ENCODE measurements around the gene TTC1. TPM values are rescaled to one million over a fixed set of nuclear protein-coding genes. Genes with fewer than 3 reads are reported as not detected.
A peak's percentile ranks its signal among the peaks of the same experiment; 100 is the strongest.
"Not testable (repeated sequence)": the region's sequence is repeated elsewhere in the genome, so short reads cannot be mapped to it uniquely, and the experiment has no call there.

Gene TTC1
- total RNA-seq, 2 experiments from 2014 or later: 60.6 to 63.1 TPM

DNA sequence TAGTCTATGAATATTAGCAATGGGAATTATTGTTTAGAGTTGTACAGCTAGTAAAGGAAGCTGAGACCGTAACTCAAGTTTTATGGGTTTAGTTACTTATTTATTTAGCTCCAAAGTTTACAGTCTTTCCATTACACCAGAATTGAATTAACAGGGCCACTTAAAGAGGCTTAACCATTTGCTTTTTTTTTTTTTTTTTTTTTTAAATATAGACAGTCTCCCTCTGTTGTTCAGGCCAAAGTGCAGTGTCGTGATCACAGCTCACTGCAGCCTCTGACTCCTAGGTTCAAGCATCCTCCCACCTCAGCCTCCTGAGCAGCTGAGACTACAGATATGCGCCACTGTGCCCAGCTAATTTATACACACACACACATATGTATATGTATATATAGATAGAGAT is 1.4 kb upstream of the TTC1 start:
- Mint-ChIP-seq H3K4me1 (peaks cover 26% of the 10 kb centered on the region), H3K27me3 (peaks cover 3% of the 10 kb centered on the region), H3K27ac (no peak overlapping the region), H3K9me3 (ENCODE audit: low read depth) (no peaks in the 10 kb centered on the region), H3K4me3 (no peak overlapping the region), H3K36me3 (ENCODE audit: low read depth) (peaks cover 18% of the 10 kb centered on the region)
- ATAC-seq (no peak), DNase-seq (no peak)
- ChIA-PET CTCF (interaction anchor here (1.4 to 1.8 kb wide), 2 partner anchors 14 to 20 kb away, joined by 4 to 6 read pairs; no protein-coding TSS in a partner anchor), POLR2A (no interaction called here)
- intact Hi-C loops (cut with DNase I, micrococcal nuclease): loop anchor here in 1 of 2 experiments (5.0 to 10.0 kb wide), 2 partner anchors 410 to 803 kb away; partner anchors contain the start of genes RNF145 and SLU7

DNA sequence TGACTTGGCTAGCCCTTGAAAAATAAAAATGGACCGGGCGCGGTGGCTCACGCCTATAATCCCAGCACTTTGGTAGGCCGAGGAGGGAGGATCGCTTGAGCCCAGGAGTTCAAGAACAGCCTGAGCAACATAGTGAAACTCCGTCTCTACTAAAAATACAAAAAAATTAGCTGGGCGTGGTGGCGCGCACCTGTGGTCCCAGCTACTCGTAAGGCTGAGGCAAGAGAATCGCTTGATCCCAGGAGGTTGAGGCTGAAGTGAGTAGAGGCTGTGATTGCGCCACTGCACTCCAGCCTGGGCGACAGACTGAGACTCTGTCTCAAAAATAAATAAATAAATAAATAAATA is 436 bp upstream of the TTC1 start:
- intact Hi-C loops (cut with DNase I, micrococcal nuclease): loop anchor here (2.0 to 10.0 kb wide), 5 partner anchors 409 to 804 kb away; partner anchors contain the start of genes RNF145 (in 2 of the 2), SLU7 (in 1 of the 2) and UBLCP1 (in 1 of the 2)
- H3K36me3 Mint-ChIP-seq (ENCODE audit: low read depth): peaks cover 20% of the 10 kb centered on the region
- CTCF ChIA-PET: interaction anchor here (0.9 to 2.0 kb wide), 3 partner anchors 12 to 493 kb away, joined by 6 to 20 read pairs (median 6); no protein-coding TSS in a partner anchor
- ATAC-seq; H3K27me3 Mint-ChIP-seq; H3K9me3 Mint-ChIP-seq (ENCODE audit: low read depth); DNase-seq; POLR2A ChIA-PET: not testable (repeated sequence)
- H3K4me3 Mint-ChIP-seq: peak overlapping the region; percentile 92
- peak overlapping the region; percentile 42 for H3K27ac Mint-ChIP-seq
- H3K4me1 Mint-ChIP-seq: peaks cover 26% of the 10 kb centered on the region

DNA sequence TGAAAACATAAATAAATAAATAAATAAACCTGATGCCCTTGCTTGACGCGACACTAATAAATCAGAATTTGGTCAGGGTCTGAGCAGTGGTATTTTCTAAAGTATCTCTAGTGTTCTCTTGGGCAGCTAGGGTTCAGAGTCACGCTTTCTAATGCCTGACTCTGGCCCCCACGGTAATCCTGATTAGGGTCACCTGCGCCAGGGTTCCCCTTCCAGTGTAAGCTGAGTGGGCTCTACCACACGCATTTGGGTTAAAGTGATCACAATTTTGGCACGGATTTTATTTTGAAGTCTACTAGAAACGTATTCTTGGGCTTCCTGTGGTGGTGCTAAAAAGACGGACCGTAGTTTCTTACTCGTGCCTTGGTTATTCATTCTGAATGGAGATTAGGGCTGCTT is 651 bp downstream of the TTC1 start:
- ChIA-PET POLR2A (interaction anchor here (0.7 kb wide), 1 partner anchor 510 kb away, joined by 4 read pairs; no protein-coding TSS in a partner anchor), CTCF (interaction anchor here (0.8 to 2.0 kb wide), 8 partner anchors 11 to 599 kb away, joined by 3 to 20 read pairs (median 4); no protein-coding TSS in a partner anchor)
- DNase-seq: no peak
- Mint-ChIP-seq H3K4me3 (peak overlapping the region; percentile 92), H3K27me3 (no peaks in the 10 kb centered on the region), H3K9me3 (ENCODE audit: low read depth) (no peaks in the 10 kb centered on the region), H3K4me1 (peaks cover 26% of the 10 kb centered on the region), H3K36me3 (ENCODE audit: low read depth) (peaks cover 23% of the 10 kb centered on the region), H3K27ac (peak overlapping the region; percentile 96)
- no peak for ATAC-seq
- intact Hi-C loops (cut with DNase I, micrococcal nuclease): loop anchor here (1.0 to 10.0 kb wide), 6 partner anchors 110 to 805 kb away; partner anchors contain the start of genes PWWP2A (in 2 of the 2), RNF145 (in 2 of the 2), SLU7 (in 1 of the 2) and UBLCP1 (in 1 of the 2)

DNA sequence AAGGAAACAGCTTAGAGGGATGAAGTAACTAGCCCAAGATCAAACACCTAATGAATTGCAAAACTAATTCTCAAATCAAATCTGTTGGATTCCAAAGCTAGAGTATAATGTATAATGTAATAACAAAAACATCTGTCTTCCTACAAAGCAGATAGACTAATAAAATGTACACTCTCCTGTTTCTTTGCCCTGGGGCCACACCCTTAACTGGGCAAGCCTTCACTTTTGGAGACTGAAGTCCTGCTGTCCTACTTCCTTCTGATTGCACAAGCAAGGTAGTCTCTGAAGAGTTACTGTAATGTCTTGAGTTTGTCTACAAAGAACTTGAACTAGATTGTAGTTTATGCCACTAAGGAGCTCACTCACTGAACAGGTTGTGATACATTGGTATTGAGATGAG is 2.5 kb downstream of the TTC1 start:
- ATAC-seq: no peak
- Mint-ChIP-seq H3K36me3 (ENCODE audit: low read depth) (peaks cover 23% of the 10 kb centered on the region), H3K27me3 (no peaks in the 10 kb centered on the region), H3K27ac (peak overlapping the region; percentile 17), H3K4me3 (peak overlapping the region; percentile 92), H3K4me1 (peaks cover 26% of the 10 kb centered on the region), H3K9me3 (ENCODE audit: low read depth) (no peaks in the 10 kb centered on the region)
- no peak for DNase-seq
- ChIA-PET POLR2A (interaction anchor here (0.7 kb wide), 1 partner anchor 804 kb away, joined by 3 read pairs; no protein-coding TSS in a partner anchor), CTCF (interaction anchor here (0.8 to 1.9 kb wide), 2 partner anchors 9 to 10 kb away, joined by 5 to 9 read pairs; no protein-coding TSS in a partner anchor)
- intact Hi-C loops (cut with DNase I, micrococcal nuclease): no loop called here

DNA sequence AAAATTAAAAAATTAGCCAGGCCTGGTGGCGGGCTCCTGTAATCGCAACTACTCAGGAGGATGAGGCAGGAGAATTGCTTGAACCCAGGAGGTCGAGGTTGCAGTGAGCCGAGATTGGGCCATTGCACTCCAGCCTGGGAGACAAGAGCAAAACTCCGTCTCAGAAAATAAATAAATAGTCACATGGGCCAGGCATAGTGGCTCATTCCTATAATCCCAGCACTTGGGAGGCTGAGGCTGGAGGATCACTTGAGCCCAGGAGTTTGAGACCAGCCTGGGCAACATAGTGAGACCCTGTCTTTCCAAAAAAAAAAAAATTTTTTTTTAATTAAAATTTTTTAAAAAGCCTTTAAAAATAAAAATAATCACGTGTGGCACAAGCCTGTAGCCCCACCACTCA is 5.3 kb downstream of the TTC1 start:
- Mint-ChIP-seq H3K4me1 (peaks cover 22% of the 10 kb centered on the region), H3K36me3 (ENCODE audit: low read depth) (peaks cover 29% of the 10 kb centered on the region)
- H3K9me3 Mint-ChIP-seq (ENCODE audit: low read depth); H3K27ac Mint-ChIP-seq; ATAC-seq; DNase-seq; POLR2A ChIA-PET; CTCF ChIA-PET; intact Hi-C loops (cut with DNase I, micrococcal nuclease); H3K27me3 Mint-ChIP-seq; H3K4me3 Mint-ChIP-seq: not testable (repeated sequence)

DNA sequence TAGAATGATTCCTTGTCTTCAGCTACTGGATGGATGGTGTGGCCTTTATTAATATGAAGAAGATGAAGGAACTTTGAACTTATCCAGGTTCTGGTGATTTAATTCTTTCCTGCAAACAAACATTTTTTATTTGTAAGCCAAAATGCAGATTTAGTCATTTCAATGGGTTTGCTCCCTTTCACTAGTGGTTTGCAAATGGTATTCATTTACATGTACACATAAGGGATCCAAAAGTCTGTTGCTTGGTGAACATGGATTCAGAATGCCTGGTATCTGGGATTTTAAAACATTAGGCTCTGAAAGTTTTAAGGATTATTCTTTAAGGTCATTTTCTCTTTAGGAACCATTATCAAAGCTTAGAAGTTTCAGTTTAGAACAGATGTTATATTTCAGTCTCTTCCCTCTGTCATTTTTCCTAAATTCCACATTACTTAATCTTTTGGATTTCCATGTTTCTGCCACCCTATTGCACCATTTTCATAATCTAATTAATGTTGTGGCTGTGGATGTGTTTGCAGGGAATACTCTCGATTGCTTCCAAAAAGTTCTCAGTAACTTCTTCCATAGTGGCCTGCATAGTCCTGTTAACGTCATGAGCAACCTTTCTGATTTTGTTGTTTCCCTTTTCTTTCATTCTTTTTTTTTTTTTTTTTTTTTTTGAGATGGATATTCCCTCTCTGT is 10.1 kb downstream of the TTC1 start:
- Mint-ChIP-seq H3K27me3 (no peaks in the 10 kb centered on the region), H3K4me1 (peaks cover 17% of the 10 kb centered on the region), H3K9me3 (ENCODE audit: low read depth) (no peaks in the 10 kb centered on the region), H3K36me3 (ENCODE audit: low read depth) (peaks cover 18% of the 10 kb centered on the region), H3K27ac (no peak overlapping the region), H3K4me3 (no peak overlapping the region)
- ChIA-PET POLR2A (no interaction called here), CTCF (interaction anchor here (0.6 to 1.2 kb wide), 3 partner anchors 8 to 352 kb away, joined by 4 to 5 read pairs (median 4); no protein-coding TSS in a partner anchor)
- ATAC-seq (no peak), DNase-seq (no peak)
- intact Hi-C loops (cut with DNase I, micrococcal nuclease): no loop called here

DNA sequence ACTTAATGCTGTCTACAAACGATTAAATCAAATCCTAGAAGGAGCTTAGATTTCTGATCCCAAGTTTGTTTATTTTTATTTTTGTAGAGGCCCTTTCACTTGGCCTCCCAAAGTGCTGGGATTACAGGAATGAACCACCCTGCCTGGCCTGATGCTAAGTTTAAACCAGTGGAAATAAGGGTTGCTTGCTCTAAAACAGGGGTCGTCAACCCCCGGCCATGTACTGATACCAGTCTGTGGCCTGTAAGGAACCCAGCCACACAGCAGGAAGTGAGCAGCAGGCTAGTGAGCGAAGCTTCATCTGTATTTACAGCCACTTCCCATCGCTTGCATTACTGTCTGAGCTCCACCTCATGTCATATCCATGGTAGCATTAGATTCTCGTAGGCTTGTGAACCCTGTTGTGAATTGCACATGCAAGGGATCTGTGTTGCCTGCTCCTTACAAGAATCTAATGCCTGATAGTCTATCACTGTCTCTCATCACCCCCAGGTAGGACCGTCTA is 11.4 kb downstream of the TTC1 start:
- POLR2A ChIA-PET: no interaction called here
- no peak overlapping the region for H3K4me3 Mint-ChIP-seq

DNA sequence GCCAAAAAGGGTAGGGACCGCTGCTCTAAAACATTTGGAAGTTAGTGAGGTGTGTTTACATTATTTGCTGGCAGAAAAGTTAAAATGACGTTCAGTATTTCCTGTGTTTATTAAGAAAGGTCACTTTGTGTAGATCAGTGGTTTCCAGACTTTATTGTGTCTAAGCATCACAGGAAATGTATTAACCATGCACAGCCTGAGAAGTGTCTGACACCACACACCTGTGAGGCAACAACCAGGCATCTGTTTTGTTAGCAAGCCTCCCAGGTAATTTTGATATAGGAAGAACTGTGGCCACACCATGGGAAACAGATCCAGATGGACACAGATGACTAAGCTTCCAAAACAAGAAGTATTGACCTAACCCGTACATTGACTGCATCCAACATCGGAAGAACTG is 12.0 kb downstream of the TTC1 start:
- ATAC-seq (no peak), DNase-seq (no peak)
- H3K4me3 Mint-ChIP-seq: no peak overlapping the region
- POLR2A ChIA-PET: no interaction called here
- H3K36me3 Mint-ChIP-seq (ENCODE audit: low read depth): peaks cover 22% of the 10 kb centered on the region
- CTCF ChIA-PET: interaction anchor here (0.7 to 2.1 kb wide), 15 partner anchors 8 to 1584 kb away, joined by 3 to 56 read pairs (median 8); partner anchors contain the start of gene TTC1
- H3K9me3 Mint-ChIP-seq (ENCODE audit: low read depth): no peaks in the 10 kb centered on the region
- no peaks in the 10 kb centered on the region for H3K27me3 Mint-ChIP-seq
- H3K27ac Mint-ChIP-seq: no peak overlapping the region
- intact Hi-C loops (cut with DNase I, micrococcal nuclease): loop anchor here (1.0 to 5.0 kb wide), 3 partner anchors 97 to 371 kb away; no protein-coding TSS in a partner anchor
- peaks cover 22% of the 10 kb centered on the region for H3K4me1 Mint-ChIP-seq

More for the DNA sequence above, 11.4 kb downstream of the TTC1 start:
- Mint-ChIP-seq H3K27me3 (no peaks in the 10 kb centered on the region), H3K4me1 (peaks cover 17% of the 10 kb centered on the region), H3K27ac (no peak overlapping the region), H3K9me3 (ENCODE audit: low read depth) (no peaks in the 10 kb centered on the region), H3K36me3 (ENCODE audit: low read depth) (peaks cover 18% of the 10 kb centered on the region)
- ATAC-seq (no peak), DNase-seq (no peak)
- intact Hi-C loops (cut with DNase I, micrococcal nuclease): loop anchor here (2.0 to 5.0 kb wide), 2 partner anchors 370 to 372 kb away; no protein-coding TSS in a partner anchor
- CTCF ChIA-PET: interaction anchor here (0.8 to 1.5 kb wide), 7 partner anchors 9 to 371 kb away, joined by 3 to 6 read pairs (median 4); partner anchors contain the start of gene TTC1

DNA sequence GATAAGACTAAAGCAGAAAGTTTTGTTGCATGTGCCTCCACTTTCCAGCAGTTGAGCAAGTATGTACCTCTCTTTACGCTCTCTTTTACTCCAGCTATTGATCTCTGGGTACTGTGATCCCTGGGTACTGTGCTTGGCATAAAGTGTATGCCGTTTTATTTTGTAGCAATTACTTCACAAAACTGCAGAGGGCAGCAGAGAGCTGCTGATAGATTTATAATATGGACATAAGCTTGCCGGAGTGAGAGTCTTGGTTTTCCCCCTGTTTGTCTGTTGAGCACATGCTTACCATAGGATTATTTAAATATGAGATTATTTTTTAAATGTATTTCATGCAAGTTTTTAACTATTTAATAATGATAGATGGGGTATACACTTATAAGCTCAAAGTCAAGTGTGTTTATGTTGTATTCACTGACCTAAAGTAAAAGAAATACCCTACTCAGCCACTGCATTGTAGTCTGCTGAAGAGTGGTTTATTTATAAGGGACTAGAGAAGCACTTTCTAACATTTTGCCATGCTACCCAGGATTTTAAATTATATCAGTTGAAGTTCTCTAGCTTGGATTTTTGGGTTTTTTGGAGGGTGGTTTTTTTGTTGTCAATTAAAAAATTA is 13.0 kb downstream of the TTC1 start:
- CTCF ChIA-PET: interaction anchor here (0.5 to 2.1 kb wide), 47 partner anchors 9 to 1585 kb away, joined by 3 to 56 read pairs (median 4); partner anchors contain the start of gene TTC1
- Mint-ChIP-seq H3K27me3 (no peaks in the 10 kb centered on the region), H3K27ac (no peak overlapping the region), H3K4me3 (no peak overlapping the region), H3K9me3 (ENCODE audit: low read depth) (no peaks in the 10 kb centered on the region), H3K36me3 (ENCODE audit: low read depth) (peaks cover 27% of the 10 kb centered on the region), H3K4me1 (peaks cover 25% of the 10 kb centered on the region)
- peak; percentile 95 for ATAC-seq
- DNase-seq: peak; percentile 61
- POLR2A ChIA-PET: interaction anchor here (0.7 to 1.1 kb wide), 2 partner anchors 49 to 323 kb away, joined by 4 read pairs; no protein-coding TSS in a partner anchor
- intact Hi-C loops (cut with DNase I, micrococcal nuclease): loop anchor here (1.0 to 5.0 kb wide), 5 partner anchors 96 to 370 kb away; no protein-coding TSS in a partner anchor

DNA sequence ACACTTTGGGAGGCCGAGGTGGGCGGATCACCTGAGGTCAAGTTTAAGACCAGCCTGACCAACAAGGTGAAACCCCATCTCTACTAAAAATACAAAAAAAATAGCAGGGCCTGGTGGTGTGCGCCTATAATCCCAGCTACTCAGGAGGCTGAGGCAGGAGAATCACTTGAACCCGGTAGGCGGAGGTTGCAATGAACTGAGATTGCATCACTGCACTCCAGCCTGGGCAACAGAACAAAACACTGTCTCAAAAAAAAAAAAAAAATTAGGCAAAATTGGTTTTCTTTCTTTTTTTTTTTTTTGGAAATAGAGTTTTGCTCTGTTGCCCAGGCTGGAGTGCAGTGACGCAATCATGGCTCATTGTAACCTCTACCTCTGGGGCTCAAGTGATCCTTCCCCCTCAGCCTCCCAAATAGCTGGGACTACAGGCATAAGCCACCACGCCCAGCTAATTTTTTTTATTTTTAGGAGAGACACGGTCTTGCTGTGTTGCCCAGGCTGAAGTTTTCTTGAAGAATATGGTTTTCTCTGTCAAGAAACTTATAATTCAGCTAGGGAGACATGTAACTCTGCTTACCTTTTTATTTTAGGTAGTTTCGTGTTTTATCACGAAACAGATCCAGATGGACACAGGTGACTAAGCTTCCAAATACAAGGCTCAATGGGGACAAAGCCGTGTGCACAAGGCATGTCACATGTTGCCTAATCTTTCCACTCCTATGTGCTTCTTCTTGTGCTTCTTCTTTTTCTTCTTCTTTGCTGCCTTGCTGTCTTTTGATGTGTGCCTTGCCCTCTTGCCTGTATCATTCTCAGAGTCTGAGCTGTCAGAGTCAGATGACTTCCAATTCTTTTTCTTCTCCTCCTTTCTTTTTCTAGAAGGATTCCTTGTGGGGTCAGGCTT is 14.3 kb downstream of the TTC1 start:
- ChIA-PET CTCF (interaction anchor here (0.7 to 2.0 kb wide), 7 partner anchors 22 to 368 kb away, joined by 3 to 56 read pairs (median 4); no protein-coding TSS in a partner anchor), POLR2A (no interaction called here)
- ATAC-seq (no peak), DNase-seq (no peak)
- no peaks in the 10 kb centered on the region for H3K9me3 Mint-ChIP-seq (ENCODE audit: low read depth)
- H3K4me3 Mint-ChIP-seq: no peak overlapping the region
- intact Hi-C loops (cut with DNase I, micrococcal nuclease): loop anchor here in 1 of 2 experiments (5.0 kb wide), 1 partner anchor 369 kb away; no protein-coding TSS in a partner anchor
- no peaks in the 10 kb centered on the region for H3K27me3 Mint-ChIP-seq
- peaks cover 25% of the 10 kb centered on the region for H3K4me1 Mint-ChIP-seq
- peaks cover 33% of the 10 kb centered on the region for H3K36me3 Mint-ChIP-seq (ENCODE audit: low read depth)
- no peak overlapping the region for H3K27ac Mint-ChIP-seq
